HG02973 (cell line): ENCODE results near the gene MRPS18C.
A peak's percentile ranks its signal among the peaks of the same experiment; 100 is the strongest.

Source experiments
- ATAC-seq: cut with Tn5 transposase; IDR thresholded peaks from one replicate; pipeline ENCODE4 v1.9.1; 2021; ENCODE audit warnings: moderate library complexity; ENCODE audit not compliant: unreplicated experiment

The MRPS18C gene

DNA sequence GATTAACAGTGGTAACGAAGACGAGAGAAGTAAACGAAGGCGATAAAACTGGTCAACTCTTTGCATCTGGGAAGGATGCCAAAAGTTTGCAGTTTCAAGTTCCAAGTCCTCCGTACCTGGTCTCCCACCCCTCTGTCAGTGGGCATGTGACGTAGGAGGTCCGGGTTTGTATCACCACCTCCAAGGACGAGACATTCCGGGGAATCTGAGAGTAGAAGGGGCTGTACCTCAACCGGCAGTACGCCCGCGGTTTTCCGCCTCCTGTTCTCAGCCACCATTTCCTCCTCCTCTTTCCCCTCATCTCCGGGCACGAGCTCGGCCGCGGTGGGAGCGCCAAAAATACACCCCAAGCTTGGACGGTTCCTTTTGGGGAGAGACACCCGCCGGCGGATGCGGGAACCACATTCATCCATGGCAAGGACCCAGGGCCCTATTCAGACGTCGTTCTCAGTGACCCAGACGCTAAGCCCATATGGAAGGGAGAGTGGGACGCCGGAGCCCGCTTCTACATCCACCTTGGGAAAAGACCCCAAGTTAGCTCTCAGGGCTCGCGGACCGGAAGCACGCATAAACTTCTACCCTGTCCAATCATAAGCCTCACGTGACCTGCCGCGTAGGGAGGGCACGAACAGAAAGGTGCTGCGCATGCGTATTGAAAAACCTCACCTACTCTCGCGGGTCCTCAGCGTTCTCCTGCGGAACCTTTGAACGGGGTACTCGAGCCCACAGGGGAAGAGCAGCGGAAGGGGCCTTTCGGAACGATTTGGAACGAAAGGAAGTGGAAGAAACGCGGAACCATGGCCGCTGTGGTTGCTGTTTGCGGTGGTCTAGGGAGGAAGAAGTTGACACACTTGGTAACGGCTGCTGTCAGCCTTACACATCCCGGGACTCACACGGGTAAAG lies at the start of gene MRPS18C, which contains the start of gene HELQ:
MRPS18C (plus strand) TSS at position 778 of the 903 bp plus-strand sequence; CDS start at position 798, 20 bp downstream.
HELQ (minus strand) TSS at position 543 of the 903 bp plus-strand sequence; CDS start at position 413, 130 bp downstream.
- peak; percentile 90 for ATAC-seq

DNA sequence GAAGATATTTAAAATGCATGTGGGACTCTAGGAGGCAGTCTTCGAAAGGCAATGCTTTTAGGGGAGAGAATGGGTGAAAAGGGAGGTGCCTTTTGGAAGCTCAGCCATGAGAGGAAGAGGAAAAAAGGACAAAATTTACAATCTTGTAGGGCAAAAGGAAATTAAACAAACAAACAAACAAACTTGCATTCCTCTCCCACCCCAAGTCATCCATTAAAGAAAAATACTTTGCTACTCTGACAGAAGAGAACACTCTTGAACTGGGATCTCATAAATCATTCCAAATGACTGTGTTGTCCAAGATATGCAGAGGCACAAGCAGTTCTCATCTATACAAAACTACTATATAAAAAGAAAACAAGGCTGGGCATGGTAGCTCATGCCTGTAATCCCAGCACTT lies 47.0 kb upstream of the MRPS18C start:
- ATAC-seq = no peak

DNA sequence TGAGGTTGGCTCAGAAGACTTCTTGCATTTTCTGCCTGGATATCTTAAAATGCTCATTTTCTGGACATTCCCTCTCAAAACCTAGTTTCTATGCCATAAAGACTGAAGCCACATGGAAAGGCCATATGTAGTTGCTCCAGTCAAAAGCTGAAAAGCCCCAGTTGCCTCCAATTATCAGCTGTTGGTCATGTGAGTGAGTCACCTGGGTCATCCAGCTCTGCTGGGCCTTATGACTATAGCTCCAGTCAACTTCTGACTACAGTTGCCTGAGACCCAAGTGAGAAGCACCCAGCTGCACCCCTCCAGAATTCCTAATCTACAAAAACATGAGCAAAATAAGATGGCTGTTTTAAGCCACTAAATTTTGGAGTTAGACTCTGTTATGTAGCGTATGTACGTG lies 42.2 kb upstream of the MRPS18C start:
- no peak for ATAC-seq

DNA sequence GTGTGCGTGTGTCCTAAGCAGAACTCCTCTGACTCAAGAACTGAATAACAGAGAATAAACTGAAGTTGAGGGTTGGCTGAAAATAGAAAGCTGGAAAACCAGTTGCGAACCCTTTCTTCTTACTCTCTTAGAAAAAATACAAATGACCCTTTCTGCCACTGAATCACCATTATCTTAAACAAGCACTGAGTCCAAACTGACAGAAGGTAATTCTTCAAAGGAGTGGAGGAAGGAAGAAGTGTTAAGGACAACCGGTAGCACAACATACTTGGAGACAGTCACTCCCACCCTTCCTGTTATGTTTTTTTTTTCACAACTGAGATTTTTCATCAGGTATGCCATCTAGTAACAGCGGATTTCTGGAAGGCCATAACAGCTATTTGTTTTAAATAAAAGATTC lies 38.3 kb upstream of the MRPS18C start:
- ATAC-seq = no peak

DNA sequence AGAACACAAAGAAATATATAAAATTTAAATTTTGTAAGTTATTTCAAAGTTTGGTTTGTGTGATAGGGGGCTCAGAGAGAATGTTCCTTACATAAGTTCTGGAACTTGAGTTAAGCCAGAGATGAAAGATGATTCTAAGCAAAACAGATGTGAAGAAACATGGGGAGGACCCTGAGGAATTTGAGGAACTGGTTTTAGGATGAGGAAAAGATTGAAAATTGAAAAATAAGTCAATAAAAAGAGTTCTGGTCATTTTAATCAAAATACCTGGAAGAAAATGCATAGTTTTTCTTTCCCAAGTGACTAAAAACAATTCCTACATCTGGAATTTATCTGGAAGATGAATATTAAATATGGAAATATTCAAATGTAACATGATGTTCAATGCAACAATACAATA lies 37.6 kb upstream of the MRPS18C start:
- no peak for ATAC-seq

DNA sequence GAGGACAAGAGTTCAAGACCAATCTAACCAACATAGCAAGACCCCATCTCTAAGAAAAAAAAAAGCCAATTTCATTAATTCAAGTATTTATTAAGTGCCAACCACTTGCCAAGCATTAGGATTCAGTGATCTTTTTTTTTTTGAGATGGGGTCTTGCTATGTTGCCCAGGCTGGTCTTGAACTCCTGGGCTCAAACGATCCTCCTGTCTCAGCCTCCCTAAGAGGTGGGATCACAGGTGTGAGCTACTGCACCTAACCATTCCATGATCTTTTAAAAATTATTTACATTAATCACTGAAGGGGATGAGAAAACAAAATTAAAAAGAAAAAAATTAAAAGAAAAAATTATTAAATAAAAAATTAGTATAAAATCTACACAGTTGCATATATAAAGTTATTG lies 24.7 kb upstream of the MRPS18C start:
- ATAC-seq = no peak

DNA sequence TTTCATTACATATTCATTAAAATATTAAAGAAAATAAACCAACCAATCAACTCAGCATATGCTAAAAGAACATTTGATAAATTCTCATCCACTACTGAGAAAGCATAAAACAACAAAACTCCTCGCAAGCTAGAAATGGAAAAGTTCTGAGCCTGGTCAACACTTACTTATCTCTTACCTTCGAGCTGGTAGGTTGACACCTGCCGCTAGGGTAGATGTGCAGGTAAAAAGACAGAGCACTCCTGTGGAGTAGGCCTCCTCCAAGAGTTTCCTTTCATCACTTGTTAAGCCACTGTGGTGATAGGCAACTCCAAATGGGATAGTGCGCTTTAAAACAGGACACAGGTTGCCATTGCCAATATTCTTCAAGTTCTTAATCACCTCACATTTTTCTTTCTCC lies 19.2 kb upstream of the MRPS18C start:
- ATAC-seq = no peak

DNA sequence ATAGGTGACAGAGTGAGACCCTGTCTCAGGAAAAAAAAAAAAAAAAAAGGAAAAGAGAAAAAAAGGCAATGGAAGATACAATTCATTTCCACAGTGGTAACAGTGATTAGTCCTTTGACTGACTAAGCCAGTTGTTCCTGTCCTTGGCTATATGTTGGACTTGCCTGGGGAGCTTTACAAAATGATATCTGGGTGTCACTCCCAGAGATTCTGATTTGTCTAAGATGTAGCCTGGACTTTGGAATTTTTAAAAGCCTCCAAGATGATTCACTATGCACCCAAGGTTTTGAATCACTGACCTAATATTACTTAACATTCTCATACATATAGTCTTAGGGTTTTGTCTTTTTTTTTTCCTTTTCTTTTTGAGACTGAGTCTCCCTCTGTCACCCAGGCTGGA lies 17.1 kb upstream of the MRPS18C start:
- ATAC-seq = no peak

DNA sequence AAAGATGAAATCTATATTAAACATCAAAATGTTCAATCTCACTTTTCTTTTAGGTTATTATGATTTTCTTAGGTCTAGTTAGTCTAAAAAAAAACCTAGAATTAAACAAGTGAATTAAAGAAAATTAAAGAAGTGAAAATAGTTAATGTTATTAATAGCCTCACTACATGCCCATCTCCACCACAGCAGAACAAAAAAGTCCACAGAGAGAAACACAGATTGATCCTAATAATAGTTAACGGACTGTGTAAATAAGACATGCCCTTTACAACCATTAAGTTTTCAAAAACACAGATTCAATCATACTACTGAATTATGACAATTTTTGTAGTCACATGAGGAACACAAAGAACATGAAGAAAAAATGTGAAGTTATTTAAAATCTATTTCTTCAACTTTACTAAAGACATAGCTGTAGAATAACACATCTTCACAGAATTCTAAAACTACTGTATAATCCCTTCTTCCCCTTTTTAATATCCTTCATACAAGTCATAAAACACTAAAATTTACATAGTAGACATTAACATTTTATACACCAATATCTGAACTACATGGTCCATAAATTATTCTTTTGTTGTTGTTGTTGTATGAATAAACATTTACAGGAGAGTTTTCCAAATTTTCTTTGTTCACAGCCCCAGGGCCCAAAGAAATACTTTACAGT lies 15.6 kb upstream of the MRPS18C start:
- no peak for ATAC-seq

DNA sequence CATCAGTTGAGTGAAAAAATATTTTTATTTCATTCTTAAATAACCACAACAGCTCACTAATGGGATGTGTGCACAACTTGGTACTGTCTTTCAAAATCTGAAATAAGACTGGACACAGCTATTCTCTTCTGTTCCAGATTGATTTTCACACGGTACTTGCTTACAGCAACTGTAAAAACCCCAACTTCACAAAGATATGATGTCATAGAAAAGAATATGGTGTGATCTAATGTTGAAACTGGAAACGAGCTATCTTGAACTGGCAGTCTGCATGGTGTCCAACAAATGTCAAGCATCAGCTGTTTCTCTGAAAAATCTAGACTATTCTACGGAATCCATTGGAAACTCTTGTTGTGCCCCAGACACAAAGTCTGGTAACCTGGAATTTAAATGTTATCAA lies 15.0 kb upstream of the MRPS18C start:
- ATAC-seq = no peak

DNA sequence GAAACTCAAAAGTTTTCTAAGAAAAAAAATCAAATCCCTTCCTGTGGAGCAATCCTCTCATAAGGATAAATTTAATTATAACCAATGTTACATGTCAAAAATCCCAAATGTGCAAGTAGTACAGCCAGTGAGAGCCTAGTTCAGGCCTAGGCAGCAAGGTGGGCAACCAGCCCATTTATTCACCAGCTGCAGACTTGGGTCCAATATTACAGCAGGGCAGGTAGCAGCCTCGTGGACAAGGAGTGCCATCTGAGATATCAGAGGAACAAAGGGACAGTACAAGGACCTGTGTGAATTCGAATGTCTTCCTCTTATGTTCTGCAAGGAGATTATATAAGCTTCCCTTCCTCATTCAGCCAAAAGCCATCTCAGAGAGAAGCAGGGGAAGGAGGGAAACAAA lies 6.8 kb upstream of the MRPS18C start:
- ATAC-seq = no peak

DNA sequence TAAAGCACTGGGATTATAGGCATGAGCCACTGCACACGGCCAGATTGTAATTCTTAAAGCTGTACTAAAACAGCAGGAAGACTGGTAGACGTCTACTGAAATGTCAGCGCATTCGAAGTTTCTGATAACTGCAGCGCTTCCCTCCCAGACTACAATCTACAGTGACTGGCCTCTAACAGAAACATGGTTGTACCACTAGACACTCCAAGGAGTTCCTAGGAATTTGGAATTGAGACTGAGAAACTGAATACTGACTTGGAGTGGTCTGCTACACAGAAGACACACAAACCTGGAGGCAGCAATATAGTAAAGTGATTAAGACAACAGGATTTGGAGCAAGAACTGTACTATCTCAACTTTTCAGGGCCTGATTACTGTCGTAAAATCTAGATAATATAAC lies 1.2 kb upstream of the MRPS18C start:
- ATAC-seq = no peak

DNA sequence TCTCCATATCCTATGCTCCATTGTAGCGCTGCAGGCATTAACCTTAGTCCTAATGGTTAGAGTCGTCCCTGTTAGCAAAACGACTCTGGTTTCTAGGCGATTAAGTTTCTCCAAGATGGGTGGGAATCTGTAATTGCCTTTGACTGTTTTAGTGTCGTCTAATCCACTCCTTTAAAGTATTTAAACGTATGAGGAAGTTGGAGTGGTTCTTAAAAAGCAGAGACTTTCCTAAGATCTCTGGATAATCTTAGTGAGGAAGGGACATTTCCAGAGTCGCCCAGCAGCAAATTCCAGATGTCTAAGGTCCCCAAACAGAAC lies 285 bp downstream of the MRPS18C start:
- no peak for ATAC-seq

DNA sequence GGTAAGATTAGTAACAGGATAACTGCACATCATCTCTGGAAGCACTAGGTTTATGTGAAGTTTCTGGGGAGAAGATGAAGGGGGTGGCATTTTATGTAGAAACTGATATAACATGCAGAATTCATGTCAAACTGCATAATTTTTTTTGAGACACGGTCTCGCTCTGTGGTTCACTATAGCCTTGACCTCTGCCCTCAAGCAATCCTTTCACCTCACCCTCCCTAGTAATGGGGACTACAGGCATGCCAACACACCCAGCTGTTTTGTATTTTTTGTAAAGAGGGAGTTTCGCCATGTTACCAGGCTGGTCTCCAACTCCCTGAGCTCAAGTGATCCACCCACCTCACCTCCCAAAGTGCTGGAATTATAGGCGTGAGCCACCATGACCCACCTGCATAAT lies 17.6 kb downstream of the MRPS18C start:
- no peak for ATAC-seq

DNA sequence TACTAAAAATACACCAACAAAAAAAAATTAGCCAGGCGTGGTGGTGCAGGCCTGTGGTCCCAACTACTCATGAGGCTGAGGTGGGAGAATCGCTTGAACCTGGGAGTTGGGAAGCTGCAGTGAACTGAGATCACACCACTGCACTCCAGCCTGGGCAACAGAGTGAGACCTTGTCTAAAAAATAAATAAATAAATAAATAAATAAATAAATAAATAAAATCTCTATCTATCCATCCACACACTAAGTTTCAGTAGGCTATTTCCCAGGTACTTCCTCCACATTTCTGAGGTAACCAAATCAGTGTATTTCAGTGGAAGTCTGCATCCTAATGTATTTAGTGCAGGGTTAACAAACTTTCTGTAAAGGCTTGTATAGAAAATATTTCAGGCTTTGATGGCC lies 18.1 kb downstream of the MRPS18C start:
- ATAC-seq = no peak

DNA sequence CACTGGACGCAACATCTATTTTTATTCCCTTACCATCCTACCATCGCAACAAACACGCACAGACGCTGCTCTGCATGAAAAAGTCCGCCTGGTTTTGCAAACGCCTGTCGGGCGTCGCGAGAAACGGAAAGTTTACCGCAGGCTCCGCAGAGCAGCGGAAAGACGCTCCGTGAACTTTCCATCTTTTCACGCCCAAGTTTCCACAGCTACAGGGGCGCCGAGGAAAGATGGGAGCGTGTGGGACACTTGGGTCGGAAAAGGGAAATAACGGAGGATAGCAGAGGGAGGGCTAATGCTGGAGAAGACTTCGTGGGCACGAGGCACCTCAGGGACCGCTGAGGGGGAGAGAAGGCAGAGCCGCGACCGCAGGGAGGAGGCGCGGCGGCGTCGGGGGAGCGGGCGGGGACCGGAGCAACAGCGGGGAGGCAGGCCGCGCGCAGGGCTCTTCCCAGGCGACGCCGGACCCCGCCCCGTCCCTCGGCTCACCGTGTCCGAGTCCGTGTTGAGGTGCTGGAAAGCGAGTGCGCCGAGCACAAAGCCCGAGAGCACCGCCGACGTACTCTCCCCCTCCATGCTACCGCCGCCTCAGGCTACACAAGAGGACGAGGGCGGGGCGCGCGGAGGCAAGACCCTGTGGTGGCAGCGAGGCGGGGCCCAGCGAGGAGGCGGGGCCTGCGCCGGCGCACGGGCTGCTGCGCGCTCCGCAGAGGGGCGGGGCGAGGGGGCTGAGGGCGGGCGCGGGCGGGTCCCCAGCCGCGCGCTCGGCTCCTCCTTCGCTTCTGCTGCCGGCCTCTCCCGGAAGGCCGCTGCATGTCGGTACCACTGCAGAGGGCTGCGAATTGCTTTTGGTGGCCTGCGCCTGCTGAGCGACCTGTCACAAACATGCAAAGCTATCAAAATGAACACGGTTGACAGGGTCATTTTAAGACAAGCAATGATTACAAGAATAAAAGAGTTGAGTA lies 28.9 kb downstream of the MRPS18C start, which contains the start of gene ABRAXAS1:
ABRAXAS1 (minus strand) TSS at position 601 of the 962 bp plus-strand sequence; CDS start at position 573, 28 bp downstream.
- ATAC-seq = peak; percentile 96

DNA sequence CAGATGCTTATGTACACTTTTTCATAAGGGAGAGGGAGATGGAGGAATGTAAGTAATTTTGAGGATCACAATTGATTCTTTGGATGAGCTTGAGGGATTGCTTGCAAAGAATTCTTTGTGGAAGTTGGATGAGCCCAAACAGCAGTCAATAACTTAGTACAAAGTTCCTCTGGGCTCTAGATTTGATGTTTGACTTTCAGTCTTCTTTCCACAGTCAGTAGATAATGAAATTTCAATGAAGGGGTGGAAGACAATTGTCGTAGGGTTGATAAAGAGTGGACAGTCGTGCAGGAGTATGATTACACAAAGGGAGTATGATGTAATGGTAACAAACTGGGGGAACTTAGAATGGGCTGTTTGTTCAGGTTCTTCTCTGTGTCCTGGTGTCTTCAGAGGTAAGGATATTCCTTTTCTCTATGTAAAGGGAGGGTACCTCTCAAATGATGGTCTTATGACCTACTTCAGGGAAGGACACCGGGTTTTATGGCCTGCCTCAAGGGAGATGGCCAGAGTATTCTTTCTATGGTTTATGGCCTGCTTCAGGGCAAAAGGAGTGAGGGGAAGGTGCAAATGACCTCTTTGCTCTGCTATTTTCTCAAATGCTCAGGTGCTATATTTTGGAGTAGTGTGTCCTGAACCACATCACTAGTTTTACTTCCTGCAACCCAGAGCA lies 30.7 kb downstream of the MRPS18C start:
- ATAC-seq = no peak

DNA sequence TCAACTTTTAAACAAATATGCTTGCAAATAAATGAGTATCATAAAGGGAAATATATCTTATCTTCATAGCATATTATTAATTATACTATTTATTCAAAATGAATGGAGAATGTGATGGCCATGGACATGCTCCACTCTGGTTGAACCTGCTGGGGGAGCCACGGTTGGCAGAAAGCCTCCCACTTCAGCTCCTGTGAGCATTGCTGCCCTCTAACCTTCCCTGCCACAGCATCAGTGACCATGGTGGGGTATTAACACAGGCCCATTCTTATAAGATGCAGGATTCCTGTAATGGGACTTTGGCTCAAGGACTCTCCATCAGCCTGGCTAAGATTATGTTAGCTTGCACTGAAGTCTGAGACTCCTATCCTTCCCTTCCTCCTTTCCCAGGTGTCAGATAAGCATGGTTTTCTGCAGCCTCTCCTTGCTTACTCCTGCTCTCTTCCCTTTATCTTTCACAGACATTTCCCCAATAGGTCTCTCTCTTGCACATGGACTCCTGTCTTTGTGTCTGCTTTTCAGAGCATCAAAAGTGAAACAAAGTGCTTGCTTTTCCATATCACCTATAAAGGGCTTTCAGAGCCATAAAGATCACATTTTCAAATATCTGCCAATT lies 34.0 kb downstream of the MRPS18C start:
- no peak for ATAC-seq

DNA sequence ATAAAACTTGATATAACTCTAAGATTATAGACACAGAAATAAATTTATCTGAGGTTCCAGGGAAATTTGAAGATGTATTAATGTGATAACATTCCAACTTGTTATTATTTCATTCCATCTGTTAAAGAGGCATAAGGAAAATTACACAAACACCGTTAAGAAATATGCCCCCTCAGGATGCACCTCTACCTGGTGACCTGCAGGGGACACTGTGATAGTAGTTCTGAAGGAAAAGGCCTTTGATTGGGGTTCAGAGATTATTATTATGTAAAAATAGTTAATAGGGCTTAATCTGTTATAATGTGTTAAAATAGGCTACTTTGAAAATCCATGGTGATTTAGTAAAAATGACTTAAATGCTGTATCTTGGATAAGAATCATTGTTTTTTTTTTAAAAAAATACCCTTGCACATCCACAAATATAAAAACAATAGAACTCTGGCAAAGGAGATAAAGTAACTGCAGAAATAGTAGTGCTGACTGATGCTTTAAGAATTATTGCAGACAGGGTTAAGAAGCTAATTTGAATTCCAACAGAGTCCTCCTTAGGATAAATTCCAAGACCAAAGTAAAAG lies 35.1 kb downstream of the MRPS18C start:
- peak; percentile 73 for ATAC-seq
